Esophagus mucosa (tissue), 1 donor: ENCODE measurements around the gene ZNF516. TPM values are rescaled to one million over a fixed set of nuclear protein-coding genes. Genes with fewer than 3 reads are reported as not detected.
A peak's percentile ranks its signal among the peaks of the same experiment; 100 is the strongest.

Experiments
- ATAC-seq: fragments of 200-7000 bp; cut with Tn5 transposase; one replicate; pipeline ENCODE4 v1.9.1; 2020
- total RNA-seq: library from RNA; stranded (reverse); gene quantifications from one replicate; pipeline ENCODE4 v1.2.4, GENCODE V29; 2023
- donor health status: DM: yes; HTN: yes; CAD: no.

The ZNF516 gene
- total RNA-seq, 1 donor from 2014 or later, result 19.3 TPM

DNA sequence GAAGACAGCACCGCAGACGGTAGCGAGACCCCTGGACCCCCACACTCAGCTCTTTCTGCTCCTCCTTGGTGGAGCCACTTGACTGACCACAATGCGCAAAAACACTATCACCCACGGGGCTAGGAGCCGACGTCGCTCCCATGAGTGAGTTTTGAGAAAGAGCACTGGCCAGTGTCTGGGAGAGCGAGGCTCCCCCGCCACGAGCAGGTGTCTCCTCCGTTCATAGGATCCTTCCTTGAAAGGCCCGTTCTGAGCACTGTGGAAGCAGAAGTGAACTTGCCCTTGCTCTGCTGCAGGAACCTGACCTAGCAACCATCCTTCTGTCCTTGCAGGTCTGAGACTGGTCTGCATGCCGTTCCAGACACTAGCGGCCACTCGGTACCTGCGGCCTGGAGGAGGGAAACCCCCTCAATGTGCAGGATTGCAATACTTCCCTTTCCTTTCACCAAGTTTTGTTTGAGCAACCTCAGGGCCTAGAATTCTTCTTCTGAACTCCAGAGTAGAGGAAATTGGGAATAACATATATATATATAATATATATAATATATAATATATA lies 12.9 kb upstream of the ZNF516 start:
- no peak for ATAC-seq

GRCh38 chr18:76506974-76507764 lies 12.1 kb upstream of the ZNF516 start:
- no peak for ATAC-seq

DNA sequence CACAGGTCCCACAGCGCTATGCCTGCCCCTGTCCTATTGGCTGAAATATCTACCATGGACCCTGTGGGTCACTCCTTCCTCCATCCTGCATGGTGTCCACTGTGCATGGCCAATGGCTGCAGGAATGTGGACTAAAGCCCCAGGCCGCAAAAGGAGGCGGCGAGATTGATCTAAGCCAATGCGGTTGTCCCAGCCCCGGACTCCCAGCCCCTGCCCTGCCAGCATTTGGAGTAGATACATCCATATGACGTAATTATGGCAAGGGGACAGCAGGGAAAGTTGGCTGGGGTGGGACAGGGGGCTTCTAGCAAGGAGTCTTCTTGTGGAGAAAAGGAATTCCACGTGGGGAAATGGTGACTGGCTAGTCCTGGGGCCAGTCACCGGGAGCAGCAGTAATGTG lies 11.4 kb upstream of the ZNF516 start:
- ATAC-seq, result no peak

- ATAC-seq, result no peak
These were observed 10.6 kb upstream of the ZNF516 start for GRCh38 chr18:76505614-76506013.

DNA sequence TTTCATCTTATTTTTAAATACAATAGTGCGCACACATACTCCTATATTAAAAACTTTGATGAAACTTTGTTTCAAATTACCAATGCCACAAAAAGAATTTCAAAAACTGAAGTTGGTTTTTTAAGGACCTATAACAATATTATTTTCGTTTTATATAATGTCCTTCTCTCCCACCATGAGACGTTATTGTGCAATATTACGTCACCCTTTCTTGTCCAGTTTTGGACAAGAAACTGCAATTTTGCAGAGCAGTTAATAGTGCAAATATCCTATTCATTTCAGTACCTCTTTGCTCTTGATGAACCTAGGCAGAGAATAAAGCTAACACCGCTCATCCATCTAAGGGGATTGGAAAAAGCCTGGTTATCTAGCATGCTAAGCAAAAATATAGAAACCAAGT lies 9.7 kb upstream of the ZNF516 start:
- no peak for ATAC-seq

- no peak for ATAC-seq
These were observed 8.8 kb upstream of the ZNF516 start for GRCh38 chr18:76503649-76504386.

DNA sequence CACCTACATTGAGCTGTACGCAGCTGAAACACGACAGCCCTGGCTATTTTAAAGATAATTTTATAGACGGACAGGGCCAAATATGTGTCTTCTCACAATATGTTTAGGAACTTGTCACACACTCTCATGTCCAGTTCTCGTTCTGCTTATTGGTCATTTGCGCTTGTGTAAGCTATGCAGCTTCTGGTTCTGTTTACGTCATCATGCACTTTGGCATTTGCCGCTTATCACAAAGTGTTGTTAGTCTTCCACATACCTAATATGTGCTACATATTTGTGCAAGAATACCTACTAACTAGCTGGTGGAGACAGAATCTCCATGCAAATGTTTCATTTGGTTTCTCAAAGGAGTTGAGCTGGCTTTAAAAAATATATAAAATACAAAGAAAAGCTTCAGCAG lies 7.5 kb upstream of the ZNF516 start:
- no peak for ATAC-seq

DNA sequence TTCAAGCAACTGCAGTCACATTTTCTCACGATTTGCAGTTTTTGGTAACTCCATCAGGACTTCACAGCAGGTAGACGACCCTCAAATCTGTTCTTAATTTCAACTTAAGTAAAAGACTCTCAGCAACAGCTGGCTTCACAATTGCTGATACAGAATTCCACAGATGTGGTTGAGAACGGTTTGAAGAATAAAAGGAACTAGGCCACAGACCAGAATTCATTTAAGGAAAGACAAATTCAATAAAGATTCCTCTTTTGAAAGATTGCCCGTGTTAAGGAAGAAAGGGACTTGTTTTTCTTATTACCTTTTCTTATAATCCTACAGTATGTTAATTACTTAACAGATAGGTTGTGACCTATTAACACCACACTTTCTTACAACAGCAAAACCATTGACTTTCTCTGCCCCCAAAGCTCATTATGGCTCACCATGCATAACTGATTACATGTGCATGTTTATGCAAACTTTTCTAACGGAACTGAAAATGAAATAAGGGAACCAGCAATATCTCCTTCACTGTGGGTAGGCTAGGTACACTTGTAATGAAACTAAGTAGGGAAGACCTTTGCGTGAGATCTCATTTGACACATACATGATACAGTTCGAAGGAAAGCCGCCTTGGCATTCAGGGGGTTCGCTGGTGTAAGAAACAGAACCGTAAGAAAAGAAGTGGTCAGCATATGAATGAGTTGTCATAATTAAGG lies 4.7 kb upstream of the ZNF516 start:
- no peak for ATAC-seq

DNA sequence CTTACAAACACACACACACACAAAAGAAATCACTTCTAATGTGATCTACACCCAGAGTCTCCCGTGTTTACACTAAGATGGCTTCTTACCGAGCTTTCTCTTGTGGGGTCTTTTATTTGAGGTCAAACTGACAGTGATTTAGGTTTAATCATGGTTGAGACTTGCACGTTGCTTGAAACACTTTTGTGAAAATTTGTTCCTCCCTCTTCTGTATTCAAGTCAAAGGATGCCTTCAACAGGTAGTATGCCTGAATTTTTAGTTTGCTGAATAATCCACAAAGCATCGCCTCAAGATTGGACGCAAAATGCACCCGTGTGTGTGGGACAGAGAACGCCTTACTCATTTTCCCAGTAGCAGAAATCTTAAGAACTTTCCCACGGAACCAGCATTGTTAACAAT lies 4.0 kb upstream of the ZNF516 start:
- no peak for ATAC-seq

DNA sequence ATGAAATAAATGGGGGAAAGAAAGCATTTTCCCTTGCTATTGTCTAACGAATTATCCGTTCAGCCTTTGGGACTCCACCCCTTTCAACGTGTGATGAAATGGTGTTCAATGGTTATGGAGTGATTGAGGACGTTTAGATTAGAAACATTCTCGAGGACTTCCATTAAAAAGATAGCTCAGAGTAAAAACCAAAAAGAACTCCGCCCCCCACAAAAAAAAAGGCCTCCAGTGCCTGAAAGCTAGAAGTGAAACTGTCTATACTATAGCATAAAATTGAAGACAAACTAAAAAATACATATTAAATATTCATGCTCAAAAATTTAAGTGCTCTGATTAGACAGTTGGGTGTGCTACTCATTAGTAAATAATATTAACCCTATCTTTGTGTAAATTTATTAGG lies 3.0 kb upstream of the ZNF516 start:
- ATAC-seq, result no peak

DNA sequence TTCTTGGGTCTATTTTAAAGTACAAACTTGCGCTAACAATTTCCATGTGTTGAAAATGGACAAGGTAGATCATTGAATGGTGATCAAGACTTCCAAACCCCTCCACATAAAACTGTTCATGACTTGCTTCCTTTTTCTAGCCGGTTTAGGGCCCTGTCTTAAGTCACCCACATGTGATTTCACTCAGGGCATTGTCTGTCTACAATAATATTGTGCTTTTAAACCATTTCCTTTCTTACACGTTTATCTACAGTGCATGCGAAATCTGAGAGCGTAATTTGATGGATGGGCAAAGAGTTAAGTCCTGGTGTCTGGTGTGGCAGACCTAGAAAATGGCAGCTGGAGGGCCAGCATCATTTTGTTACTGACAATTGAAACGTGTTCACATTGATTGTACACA lies 2.0 kb upstream of the ZNF516 start:
- ATAC-seq, result no peak

- no peak for ATAC-seq
These were observed 1.3 kb upstream of the ZNF516 start for GRCh38 chr18:76496194-76496890.

- ATAC-seq, result peak; percentile 16
These were observed 572 bp upstream of the ZNF516 start for GRCh38 chr18:76495435-76496193.

- no peak for ATAC-seq
These were observed 624 bp downstream of the ZNF516 start for GRCh38 chr18:76494231-76495005.

GRCh38 chr18:76493213-76494161 lies 1.6 kb downstream of the ZNF516 start:
- ATAC-seq, result no peak

DNA sequence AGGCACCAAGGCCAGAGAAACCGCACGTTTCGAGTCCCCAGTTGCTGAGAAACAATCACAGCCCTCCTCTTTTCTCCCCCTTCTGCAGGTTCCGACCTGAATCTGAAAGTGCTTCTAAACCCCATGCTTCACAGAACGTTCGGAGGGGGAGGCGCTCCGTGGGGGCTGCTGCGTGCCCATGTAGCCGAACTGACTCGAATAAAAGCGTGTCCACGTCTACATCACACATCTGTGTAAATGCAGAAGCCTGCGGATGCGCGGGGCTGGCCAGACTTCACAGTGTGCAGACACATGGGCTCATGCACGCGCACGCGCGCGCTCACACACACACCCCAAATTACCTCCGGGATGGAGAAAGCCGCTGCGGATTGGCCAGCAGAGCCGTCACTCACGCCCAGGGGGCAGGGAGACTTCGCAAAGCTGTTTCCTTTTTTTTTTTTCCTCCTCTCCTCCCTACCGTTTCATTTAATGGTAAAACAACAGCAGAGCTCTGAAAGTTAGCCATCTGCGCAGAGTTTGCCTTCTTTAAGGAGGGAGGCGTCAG lies 2.3 kb downstream of the ZNF516 start:
- ATAC-seq, result peak; percentile 91

GRCh38 chr18:76491776-76492668 lies 3.0 kb downstream of the ZNF516 start:
- ATAC-seq, result peak; percentile 45

DNA sequence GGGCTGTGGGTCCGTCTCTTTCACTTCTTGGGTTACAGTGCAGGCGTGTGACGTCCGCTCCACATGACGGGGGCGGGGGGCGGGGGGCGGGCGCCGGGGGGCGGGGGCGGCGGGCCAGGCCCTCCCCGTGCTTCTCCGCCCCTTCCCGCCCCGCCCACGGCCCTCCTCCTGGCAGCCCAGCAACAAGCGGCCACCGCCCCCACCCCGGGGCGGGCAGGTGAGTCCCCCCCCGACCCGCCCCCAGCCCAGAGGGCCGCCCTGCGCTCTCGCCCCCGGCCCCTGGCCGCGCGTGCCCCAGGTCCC lies 3.6 kb downstream of the ZNF516 start:
- peak; percentile 64 for ATAC-seq
